ENCODE measurements around the gene FLCN.
"Not testable (repeated sequence)": the region's sequence is repeated elsewhere in the genome, so short reads cannot be mapped to it uniquely, and the experiment has no call there.

FLCN gene

DNA sequence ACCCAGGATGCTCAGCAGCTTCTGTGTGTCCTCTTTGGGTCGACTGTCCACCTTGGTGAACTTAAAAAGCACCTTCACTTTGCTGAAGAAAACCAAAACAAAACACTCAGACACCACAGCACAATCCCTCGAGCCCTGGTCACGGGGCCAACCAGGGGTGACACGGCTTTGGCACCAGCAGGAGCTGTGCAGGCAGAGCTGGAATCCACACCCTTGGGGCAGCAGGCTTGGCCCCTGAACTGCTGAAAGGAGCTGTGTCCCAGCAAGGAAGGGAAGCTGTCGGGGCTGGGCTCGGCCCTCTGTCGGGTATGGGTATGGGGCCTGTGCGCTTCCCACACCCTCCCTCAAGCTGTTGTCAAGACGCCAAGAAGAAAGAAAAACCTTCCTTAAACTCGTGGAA lies 23.2 kb downstream of the FLCN start:
- DNase-seq (no peak), ATAC-seq (no peak)

DNA sequence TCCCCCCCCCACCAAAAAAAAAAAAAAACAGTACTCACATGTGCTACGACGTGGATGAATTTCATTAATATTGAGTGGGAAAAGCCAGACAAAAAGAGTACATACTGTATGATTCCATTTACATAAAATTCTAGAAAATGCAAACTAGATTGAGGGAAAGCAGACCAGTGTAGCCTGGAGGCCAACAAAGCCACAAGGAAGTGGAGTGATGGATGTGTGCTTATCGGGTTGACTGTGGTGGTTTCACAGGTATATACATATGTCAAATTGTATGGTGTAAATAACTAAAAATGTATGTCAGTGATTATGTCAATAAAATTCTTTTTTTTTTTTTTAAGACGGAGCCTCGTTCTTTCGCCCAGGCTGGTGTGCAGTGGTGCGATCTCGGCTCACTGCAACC lies 29.0 kb downstream of the FLCN start:
- no peak for DNase-seq
- no peak for ATAC-seq

DNA sequence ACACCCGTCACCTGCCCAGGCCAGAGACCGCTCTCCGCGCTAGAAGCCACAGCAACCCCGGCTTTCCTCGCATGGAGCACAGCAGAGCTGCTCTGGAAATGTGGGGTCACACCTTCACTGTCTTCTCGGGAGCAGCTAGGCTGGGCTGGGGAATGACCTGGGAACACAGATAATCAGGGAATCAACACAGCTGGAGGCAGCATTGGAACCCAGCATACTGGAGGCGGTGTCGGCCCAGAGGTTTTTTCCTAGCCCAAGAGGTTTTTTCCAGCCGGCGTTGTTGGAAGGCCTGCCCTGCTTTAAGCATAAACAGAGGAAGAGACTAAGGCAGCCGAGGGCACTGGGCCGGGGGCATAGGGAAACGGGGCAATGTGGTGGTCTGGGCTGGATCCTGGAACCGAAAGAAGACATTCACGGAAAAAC lies 30.0 kb downstream of the FLCN start:
- ATAC-seq (no peak), DNase-seq (no peak)

DNA sequence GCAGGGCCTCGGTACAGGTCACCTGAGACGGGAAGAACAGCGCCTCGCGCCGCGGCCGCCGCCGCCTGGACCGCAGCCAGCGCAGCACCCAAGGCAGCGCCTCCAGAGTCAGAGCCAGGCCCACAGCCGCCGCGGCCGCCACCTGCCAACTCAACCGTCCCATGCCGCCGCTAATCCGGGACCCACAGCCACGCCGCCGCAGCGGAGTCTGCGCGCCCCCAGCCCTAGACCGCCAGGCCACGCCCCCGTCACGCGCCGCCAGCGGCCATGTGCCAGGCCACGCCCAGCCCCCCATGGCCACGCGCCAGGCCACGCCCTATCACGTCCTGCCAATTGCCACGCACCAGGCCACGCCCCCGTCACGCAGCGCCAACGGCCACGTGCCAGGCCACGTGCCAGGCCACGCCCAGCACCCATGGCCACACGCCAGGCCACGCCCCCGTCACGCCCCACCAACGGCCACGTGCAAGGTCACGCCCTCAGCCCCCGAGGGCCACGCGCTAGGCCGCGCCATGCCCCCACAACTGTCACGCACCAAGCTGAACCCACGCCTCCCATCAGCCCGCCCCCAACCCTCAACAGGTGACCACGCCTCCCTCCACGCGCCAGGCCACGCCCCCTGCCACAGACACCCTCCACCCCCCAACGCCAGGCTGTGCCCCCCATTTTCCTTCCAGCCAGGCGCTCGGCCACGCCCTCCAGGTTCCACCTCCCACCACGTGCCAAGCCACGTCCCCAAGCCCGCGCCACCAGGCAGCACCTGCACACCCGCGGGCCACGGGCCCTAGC lies 30.6 kb downstream of the FLCN start, which contains the start of gene PLD6:
PLD6 (minus strand) TSS at position 210 of the 789 bp plus-strand sequence; CDS start at position 163, 47 bp downstream.
- ATAC-seq = peak; percentile 74
- DNase-seq = peak; percentile 94

DNA sequence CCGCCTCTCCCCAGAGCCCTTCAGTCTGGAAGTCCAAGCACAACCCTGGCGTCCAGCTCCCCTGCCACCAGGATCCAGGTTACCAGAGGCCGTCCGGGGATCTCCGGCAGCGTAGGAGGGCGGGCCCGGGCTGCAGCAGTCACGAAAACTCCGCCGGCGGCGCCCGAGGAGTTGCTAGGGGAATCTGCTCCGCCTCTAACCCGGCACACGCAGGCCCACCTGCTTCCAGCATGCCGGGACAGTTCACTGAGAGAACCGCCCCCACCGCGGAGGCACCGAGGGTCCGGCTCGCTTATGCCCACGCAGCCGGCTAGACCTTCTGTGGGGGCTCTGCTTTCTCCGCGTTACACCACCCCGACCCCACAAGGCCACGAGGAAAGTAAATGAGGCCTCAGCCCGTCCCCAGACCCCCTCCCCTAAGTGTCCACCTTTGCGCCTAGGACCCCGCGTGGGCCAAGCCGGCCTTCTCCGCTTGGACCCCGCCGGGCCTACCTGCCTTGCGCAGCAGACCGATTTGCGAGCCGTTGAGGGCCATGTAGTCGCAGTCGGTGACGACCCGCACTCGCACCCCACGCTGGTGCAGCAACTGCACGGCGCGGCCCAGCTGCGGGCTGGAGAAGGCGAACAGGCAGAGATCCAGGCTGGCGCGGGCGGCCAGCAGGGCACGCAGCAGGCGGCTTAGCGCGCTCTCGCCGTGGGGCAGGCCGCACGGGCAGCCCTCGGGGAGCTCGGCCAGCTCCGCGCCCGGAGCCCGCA lies 31.4 kb downstream of the FLCN start:
- ATAC-seq (peak; percentile 68), DNase-seq (peak; percentile 78)

DNA sequence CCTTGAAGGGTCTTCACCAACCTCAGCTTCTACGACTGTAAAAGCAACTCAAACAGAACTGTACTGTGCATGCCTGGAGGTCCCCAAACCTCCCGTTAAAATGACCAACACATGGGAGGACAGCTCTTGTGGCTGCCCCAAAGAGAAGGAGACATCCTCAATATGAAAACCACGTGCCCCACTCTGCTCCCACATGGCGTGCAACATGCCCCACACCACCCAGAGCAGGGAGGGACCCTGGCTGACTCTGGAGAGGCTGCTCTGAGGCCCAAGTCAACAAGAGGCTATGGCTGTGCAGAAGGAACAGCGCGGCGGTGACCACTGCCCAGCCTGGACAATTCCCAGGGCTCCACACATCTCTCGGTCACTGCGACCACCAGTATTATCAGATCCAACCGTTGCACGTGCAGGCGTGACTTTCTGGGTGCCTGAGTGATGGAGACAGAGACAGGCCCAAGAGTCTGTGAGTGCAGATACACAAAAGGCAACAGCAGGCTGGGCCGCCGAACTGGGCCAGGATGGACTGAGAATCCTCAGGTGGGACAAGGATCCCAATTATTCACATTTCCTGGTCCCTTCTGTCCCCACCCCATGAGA lies 32.2 kb downstream of the FLCN start:
- no peak for ATAC-seq
- DNase-seq = no peak

- DNase-seq = peak; percentile 25
Measured at GRCh38 chr17:17204041-17204591, 32.9 kb downstream of the FLCN start.

DNA sequence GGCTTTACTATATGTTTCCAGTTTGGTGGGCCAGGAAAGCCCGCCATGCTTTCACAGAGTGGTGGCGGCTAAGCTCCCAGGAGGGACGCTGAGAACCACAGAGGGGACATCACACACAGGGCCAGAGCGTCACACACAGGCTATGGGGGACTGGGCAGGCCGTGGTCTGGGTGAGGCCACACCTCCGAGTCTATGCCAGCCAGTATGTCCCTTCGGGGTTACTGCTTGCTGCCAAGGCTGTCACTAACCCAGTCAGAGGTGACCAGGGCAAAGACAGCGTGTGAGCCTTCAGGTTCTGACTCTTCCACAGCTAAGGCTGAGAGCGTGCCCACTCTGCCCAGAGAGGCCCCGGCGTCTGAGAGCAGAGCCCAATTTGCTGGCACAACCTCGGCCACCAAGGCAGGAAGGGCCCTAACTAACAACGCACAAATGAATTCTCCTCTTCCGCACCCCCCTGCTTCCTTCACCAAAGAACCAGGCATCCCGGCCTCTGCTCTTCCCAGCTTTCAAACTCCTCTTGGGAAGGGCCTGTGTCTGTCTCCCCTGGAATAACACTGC lies 33.7 kb downstream of the FLCN start:
- DNase-seq (no peak), ATAC-seq (no peak)

More at GRCh38 chr17:17204041-17204591, 32.9 kb downstream of the FLCN start:
- ATAC-seq = no peak

DNA sequence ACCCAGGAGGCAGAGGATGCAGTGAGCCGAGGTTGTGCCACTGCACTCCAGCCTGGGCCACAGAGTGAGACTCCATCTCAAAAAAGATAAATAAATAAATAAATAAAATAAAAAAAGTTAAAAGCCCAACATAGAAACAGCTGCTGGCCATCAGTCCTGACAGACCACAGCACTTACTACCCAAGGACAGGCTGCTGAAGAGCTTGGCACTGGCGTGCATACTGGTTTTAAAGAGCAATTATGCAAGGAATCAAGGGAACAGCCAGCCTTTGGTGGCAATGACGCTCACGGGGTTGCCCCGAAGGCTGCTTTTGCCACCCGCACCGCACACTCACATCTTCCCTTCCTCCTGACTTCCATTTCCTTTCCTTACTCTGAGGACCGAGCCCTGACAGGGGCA lies 35.1 kb downstream of the FLCN start:
- no peak for ATAC-seq
- DNase-seq = no peak

DNA sequence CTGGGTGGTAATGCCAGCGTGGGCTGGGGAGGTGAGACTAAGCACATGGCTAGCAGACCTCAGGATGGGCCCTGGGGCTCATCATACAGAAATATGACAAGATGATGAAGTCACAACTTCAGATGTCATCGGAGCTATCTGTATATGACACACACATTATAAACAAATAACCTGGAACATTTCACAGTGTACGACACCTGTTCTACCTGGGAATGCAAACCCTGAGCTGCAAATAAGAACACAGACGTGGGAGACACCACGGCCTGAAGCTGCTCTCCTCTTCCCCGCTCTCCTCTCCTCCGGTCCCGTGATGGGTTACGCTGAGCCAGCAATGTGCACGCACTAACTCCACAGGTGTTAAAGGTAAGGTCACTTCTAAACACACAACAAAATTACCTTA lies 35.7 kb downstream of the FLCN start:
- DNase-seq = no peak
- ATAC-seq = no peak

GRCh38 chr17:17200831-17201230 lies 36.1 kb downstream of the FLCN start:
- ATAC-seq = no peak
- no peak for DNase-seq

- ATAC-seq = no peak
Measured at GRCh38 chr17:17200311-17200710, 36.7 kb downstream of the FLCN start.

DNA sequence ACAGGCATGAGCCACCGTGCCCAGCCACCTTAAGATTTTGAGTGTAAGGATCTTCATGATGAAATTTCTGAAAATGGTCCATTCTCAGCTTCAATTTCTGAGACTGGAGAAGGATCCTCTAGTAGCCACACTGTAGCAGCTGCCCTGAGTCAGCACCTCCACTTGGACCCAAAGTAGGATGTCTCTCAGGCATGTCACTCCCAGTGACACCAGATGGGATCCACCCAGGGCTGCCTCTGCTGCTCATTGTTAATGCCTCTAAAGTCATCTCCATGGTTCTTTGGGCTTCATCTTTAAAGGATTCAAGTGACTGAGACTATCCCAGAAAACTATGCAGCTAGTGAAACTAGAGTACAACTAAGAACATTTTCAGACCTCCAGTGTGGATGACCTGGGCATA lies 38.7 kb downstream of the FLCN start:
- ATAC-seq = no peak
- no peak for DNase-seq

More at GRCh38 chr17:17200311-17200710, 36.7 kb downstream of the FLCN start:
- DNase-seq = no peak

GRCh38 chr17:17196776-17197175 lies 40.2 kb downstream of the FLCN start:
- DNase-seq (no peak), ATAC-seq (no peak)

DNA sequence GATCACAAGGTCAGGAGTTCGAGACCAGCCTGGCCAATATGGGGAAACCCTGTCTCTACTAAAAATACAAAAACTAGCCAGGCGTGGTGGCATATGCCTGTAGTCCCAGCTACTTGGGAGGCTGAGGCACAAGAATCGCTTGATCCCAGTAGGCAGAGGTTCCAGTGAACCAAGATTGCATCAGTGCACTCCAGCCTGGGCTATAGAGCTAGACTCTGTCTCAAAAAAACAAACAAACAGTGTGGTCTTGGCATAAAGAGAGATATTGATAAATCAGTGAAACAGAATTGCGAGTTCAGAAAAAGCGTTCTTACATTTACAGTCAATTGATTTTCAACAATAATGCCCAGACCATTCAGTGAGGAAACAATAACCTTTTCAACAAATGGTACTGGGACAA lies 41.5 kb downstream of the FLCN start:
- ATAC-seq = not testable (repeated sequence)

DNA sequence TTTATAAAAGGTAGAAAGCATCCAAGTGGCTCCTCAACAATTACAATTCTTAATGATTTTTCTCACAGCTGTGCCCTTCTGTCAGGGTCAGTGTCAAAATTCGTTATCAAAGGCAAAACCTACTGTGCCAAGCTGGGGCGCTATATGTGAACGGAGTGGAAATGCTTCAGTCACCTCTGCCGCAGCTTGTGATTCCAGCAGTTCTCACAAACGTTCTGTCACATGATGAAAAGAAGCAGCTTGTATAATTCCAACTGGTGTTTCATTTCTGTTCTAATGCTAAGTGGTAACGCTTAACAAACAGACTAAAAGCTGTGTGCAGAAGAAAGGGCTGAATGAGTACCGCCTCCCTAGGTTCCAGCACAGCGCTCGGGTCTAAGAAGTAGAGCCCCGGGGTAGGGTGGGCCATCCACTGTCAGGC lies 45.0 kb downstream of the FLCN start:
- DNase-seq (no peak), ATAC-seq (no peak)

More for the DNA sequence above, 41.5 kb downstream of the FLCN start:
- not testable (repeated sequence) for DNase-seq

DNA sequence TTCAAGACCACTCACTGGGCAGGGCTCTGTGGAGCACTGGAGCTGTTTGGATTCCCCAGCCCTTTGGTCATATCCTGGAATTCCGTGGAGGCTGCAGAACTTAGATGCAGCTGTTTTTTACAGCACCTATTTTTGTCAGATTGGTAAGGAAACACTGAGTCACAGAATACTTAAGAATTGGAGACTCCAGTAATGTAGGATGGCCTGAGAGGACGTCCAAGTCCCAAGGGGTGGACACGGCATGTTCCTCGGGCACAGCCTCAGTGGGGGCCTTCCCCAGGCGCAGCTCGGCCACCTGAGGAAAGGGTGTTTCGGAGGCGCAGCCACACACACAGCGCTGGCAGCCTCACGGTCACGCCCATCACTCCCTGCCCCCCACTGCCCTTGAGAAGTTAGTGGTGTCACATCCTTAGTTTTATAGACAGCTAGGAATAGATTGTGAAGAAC lies 45.6 kb downstream of the FLCN start:
- ATAC-seq (no peak), DNase-seq (no peak)

DNA sequence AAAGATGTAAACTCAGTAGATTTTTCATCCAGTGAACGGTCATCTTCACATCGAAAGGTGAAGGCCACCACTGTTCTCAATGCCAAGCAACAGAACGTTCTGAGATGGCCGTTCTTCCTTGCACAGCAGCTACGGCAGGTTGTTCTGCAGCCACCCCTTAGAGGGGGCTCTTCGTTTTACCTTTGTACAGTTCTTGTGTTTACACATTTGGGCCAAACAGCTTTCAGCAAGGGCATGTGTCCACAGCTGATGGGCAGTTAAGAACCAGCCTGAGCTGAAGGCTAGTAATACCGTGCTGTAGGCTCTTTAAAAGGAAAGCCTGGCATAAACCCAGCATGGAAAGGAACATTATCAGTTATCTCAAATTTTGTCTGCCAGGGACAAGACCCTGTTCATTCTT lies 46.8 kb downstream of the FLCN start:
- ATAC-seq (no peak), DNase-seq (no peak)

DNA sequence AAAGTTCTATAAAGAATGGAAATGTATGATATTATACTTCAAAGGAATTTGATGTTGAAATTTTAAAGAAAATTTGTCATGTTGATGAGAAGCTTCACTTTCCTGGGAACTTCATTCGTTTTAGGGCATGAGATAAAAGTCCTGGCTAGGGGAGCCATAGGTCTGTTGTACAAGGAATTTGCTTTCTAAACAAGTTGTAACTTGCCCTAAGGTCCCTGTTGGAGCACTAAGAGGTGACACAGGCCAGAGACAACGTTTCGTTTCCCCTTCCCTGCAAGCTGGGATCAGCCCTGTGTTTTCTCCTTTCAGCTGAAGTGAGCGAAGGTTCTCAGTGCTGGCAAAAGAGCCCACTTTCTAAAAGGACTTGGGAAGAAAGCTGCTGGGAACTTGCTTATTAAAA lies 47.4 kb downstream of the FLCN start:
- ATAC-seq = no peak
- no peak for DNase-seq

DNA sequence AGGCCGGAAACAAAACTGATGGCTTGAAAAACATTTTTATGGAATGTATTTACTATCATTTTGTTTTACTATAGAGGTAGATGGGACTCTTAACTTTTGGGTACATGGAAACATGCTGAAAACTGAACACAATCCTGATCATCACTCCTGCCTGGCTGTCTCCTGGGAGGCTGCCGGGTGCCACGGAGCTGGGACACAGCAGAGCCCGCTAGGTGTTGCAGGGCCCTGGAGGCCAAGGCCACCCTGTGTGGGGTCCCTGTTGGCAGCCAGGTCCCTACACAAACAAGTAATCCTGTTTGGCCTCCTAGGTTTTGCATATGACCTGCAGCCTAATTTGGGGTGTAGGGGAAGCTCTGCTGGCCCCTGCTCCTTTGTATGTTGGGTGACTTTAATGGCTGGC lies 48.4 kb downstream of the FLCN start:
- no peak for DNase-seq
- no peak for ATAC-seq

DNA sequence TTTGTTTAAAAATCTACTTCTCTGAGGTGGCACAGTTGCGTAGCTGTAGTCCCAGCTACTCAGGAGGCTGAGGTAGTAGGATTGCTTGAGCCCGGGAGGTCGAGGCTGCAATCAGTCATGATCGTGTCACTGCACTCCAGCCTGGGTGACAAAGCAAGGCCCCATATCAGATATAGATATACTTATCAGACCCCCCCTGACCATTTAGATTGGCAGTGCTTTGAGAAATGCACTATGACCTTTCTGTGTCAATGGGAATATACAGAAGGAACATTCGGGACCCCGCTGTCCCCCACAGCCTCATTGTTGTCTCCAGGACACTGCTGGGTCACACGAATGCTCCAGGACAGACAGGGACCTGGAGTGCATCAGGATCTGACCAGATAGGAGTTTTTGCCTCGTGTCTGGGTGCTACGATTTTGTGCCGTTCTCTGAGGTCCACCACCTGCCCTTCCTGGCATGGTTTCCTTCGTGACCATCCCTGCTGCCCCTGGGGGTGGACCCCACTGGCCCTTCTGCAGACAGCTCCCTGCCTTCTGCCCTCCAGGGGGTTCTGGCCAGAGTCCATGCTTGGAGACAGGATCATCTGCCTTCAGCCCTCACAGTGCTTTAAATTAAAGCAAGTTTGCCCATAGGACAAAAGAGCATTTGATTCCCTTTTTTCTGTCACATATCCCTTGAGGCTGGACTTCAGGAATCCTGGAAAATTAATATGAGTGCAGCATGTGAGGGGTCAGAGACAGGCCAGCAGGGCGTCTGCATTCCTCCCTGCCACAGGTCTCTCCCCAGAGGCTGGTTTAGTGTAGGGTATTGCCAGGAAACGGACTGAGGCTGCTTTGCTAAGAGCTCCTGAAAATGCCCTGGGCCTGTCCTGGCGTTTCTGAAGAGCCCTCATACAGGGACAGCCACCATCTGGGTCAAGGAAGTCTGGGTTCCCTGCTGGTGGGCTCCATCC lies 50.1 kb downstream of the FLCN start:
- ATAC-seq (no peak), DNase-seq (no peak)

Data from stimulated activated naive CD8-positive, alpha-beta T cell treated with anti-CD3 and anti-CD28 coated beads, Interleukin-15, Interleukin-2, amounts not matched to agents 100 U/mL and 50 U/mL, for 24 hours (primary cell).